NCI-H1694 (cell line): ENCODE measurements around the gene HTR7.
A peak's percentile ranks its signal among the peaks of the same experiment; 100 is the strongest.

ENCODE experiments used
- DNase-seq: peaks from one replicate; lab custom pipeline; 2025; lab: John Stamatoyannopoulos, UW

Gene HTR7

DNA sequence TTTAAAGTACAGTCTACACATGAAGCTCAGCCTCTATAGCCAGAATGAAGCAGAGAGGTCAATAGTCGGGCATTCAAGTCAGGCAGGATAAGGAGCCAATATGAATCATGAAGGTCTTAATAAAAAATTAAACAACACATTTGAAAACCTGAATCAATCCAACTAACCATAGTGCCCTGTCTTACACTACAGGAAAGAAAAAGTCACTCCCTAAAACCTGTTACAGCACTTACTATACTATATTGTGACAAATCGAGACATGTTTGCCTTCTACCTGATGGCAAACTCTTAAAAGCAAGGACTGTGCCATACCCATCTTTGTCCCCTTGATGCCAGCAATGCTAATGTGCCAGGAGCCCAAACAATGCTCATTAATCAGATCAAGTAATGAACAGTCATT is 117.6 kb downstream of the HTR7 start:
- DNase-seq, result no peak

GRCh38 chr10:90738885-90739284 is 119.0 kb downstream of the HTR7 start:
- peak; percentile 69 for DNase-seq

GRCh38 chr10:90734415-90734814 is 123.4 kb downstream of the HTR7 start:
- DNase-seq, result no peak

GRCh38 chr10:90732581-90732980 is 125.3 kb downstream of the HTR7 start:
- no peak for DNase-seq

- DNase-seq, result no peak
Observed at GRCh38 chr10:90723416-90724068, 134.3 kb downstream of the HTR7 start.

- no peak for DNase-seq
Observed at GRCh38 chr10:90722832-90723231, 135.0 kb downstream of the HTR7 start.

DNA sequence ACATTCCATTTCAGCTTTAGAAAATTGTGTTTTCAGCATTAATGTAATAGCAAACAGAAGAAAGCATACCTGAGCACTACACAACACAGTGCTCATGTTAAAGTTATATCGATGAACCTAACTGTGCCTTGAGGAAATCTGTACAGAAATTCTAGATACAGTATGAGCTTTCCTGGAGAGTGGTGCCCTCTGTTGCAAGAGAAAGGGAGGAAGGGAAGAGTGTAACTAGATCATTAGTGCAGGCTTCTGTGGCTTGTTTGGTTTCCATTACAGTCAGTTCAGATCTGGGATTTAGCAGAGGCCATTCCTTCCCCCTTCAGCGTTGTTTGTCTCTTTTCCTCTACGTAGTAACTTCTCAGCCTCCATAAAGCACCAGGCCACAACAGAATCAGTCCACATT is 139.7 kb downstream of the HTR7 start:
- no peak for DNase-seq

GRCh38 chr10:90712529-90712928 is 145.3 kb downstream of the HTR7 start:
- no peak for DNase-seq

DNA sequence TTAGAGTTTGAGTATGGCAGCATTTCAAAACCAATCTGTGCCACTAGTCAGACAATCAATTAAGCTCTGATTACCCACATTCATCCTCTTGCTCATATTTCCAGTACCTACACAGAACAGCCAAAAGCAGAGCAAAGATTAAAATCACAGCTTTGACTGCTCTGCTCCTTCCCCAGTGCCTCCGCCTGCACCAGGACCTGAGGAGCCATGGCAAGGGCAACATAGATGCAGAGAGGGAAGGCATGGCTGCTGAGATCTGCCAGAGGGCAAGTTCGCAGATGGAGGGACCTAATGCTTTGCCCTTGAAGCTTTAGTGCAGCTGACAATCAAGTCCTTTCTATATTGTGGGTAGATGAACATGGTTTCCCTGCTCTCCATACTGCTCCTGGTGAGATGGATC is 148.1 kb downstream of the HTR7 start:
- DNase-seq, result no peak

GRCh38 chr10:90707657-90708056 is 150.2 kb downstream of the HTR7 start:
- no peak for DNase-seq

DNA sequence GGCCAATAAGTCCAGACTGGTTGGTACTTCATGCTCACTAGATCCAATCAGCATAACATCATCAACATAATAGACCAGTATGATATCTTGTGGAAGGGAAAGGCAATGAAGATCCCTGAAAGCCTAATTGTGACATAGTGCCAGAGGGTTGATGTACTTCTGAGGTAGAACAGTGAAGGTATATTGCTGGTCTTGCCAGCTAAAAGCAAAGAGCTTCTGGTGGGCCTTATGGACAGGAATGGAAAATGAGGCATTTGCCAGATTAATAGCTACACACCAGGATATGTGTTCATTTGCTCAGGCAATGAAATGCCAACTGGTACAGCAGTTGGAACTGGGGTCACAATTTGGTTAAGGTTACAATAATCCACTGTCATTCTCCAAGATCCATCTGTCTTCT is 156.4 kb downstream of the HTR7 start:
- no peak for DNase-seq

DNA sequence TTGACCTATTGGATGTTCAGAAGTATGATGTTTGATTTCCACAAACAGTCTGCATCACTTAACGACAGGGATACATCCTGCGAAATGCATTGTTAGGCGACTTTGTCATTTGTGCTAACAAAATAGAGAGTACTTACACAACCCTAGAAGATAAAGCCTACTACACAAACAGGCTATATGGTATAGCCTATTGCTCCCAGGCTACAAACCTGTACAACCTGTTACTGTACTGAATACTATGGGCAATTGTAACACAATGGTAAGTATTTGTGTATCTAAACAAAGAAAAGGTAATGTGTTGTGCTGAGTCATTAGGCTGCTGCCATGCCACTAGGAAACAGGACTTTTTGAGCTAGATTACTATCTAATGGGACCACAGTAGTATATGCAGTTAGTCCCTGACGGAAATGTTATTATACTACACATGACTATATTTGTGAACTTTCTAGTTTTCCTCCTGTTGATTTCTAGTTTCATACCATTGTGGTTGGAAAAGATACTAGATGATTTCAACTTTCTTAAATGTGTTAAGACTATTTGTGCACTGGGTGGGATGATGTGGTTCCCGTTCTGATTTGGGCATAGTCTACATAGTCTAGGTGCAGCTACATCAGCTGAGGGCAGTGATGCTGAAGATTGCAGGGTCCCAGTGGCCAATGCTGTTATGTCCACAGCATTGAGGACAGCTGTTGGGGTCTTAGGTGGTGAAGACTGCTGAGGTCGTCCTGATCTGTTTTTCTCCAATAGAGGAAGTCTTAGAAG is 161.7 kb downstream of the HTR7 start:
- no peak for DNase-seq
